Thoracic aorta (tissue), 2 donors: ENCODE results near the gene CD164L2. TPM values are rescaled to one million over a fixed set of nuclear protein-coding genes. Genes with fewer than 3 reads are reported as not detected.

Source experiments
- ATAC-seq: fragments of 150-250 bp; one replicate; pipeline ENCODE4 v1.8.0; 2017; ENCODE audit warnings: low read depth; ENCODE audit not compliant: insufficient number of reproducible peaks, low FRiP score
- DNase-seq: peaks from one replicate; pipeline ENCODE4 v3.0.0-alpha.2; 2020; ENCODE audit warnings: low spot score
- H3K27ac ChIP-seq, 2 donors: fragments of 200-600 bp; sonication (generic); 1 replicate in 1 of 2; 2 replicates in 1 of 2; pipeline ENCODE4 v1.5.1; 2016; ENCODE audit warnings: mild to moderate bottlenecking in 2 of 2, moderate library complexity in 2 of 2
- H3K27me3 ChIP-seq: fragments of 200-600 bp; sonication (generic); replicated peaks from 2 replicates; pipeline ENCODE4 v1.6.0; 2016; ENCODE audit warnings: mild to moderate bottlenecking; ENCODE audit not compliant: insufficient read depth
- H3K36me3 ChIP-seq: fragments of 200-600 bp; sonication (generic); one replicate; pipeline ENCODE4 v1.5.1; 2016
- H3K4me1 ChIP-seq, 2 donors: fragments of 200-600 bp; sonication (generic); 1 replicate in 1 of 2; 2 replicates in 1 of 2; pipeline versions ENCODE4 v1.5.1 to v1.6.0; 2016; ENCODE audit warnings: low read depth in 2 of 2, mild to moderate bottlenecking in 1 of 2; ENCODE audit not compliant: control insufficient read depth in 1 of 2
- H3K4me3 ChIP-seq: fragments of 200-600 bp; sonication (generic); 2 replicates; pipeline ENCODE4 v1.5.1; 2016; ENCODE audit warnings: mild to moderate bottlenecking
- H3K9me3 ChIP-seq: fragments of 200-600 bp; sonication (generic); 2 replicates; pipeline ENCODE4 v1.5.1; 2016
- total RNA-seq, 2 donors: library from RNA; depleted of rRNA; stranded (reverse); fragments of >200 nt; gene quantifications; one replicate each; pipeline versions ENCODE4 v1.1.0 to v1.2.3, GENCODE V29; 2016
- TF ChIP-seq, protein P1 (sequence below): fragments of 200-600 bp; sonication (generic); IDR thresholded peaks from one replicate; pipeline ENCODE4 v1.5.1; 2019; ENCODE audit warnings: antibody characterized with exemption

The CD164L2 gene
- total RNA-seq, 2 donors from 2014 or later, result not detected

DNA sequence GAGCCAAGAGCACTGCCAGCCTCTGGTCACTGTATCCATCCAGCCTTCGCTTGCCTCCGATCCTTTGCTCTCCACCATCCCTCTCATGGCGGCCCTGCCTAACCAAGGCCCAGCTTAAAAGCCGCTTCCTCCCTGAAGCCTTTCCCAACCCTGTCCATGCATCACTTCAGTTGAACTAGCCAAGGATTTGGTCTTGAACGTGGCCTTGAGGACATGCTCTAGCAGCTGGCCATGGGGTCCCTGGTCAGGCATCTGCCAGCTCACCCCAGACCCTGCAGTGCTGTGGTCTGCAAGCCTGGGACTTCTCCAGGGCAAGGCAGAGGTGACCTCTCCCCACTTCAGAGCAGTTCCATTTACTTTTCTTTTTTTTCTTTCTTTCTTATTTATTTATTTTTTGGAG, 46.4 kb downstream of the CD164L2 start:
- peaks cover 55% of the 10 kb centered on the region for H3K36me3 ChIP-seq
- no peak overlapping the region for H3K4me3 ChIP-seq
- H3K27ac ChIP-seq, result no peak overlapping the region
- H3K27me3 ChIP-seq, result no peaks in the 10 kb centered on the region
- H3K4me1 ChIP-seq, result no peaks in the 10 kb centered on the region
- TF ChIP-seq, protein P1, sequence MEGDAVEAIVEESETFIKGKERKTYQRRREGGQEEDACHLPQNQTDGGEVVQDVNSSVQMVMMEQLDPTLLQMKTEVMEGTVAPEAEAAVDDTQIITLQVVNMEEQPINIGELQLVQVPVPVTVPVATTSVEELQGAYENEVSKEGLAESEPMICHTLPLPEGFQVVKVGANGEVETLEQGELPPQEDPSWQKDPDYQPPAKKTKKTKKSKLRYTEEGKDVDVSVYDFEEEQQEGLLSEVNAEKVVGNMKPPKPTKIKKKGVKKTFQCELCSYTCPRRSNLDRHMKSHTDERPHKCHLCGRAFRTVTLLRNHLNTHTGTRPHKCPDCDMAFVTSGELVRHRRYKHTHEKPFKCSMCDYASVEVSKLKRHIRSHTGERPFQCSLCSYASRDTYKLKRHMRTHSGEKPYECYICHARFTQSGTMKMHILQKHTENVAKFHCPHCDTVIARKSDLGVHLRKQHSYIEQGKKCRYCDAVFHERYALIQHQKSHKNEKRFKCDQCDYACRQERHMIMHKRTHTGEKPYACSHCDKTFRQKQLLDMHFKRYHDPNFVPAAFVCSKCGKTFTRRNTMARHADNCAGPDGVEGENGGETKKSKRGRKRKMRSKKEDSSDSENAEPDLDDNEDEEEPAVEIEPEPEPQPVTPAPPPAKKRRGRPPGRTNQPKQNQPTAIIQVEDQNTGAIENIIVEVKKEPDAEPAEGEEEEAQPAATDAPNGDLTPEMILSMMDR, result no peak
- DNase-seq (no peak), ATAC-seq (no peak)
- H3K9me3 ChIP-seq, result no peaks in the 10 kb centered on the region

- DNase-seq (no peak), ATAC-seq (no peak)
- peaks cover 58% of the 10 kb centered on the region for H3K36me3 ChIP-seq
- no peaks in the 10 kb centered on the region for H3K9me3 ChIP-seq
- H3K4me3 ChIP-seq, result no peak overlapping the region
- TF ChIP-seq, protein P1, result no peak
- no peak overlapping the region for H3K27ac ChIP-seq
- H3K27me3 ChIP-seq, result no peaks in the 10 kb centered on the region
- no peaks in the 10 kb centered on the region for H3K4me1 ChIP-seq
These were observed 47.4 kb downstream of the CD164L2 start for GRCh38 chr1:27335506-27336422.

DNA sequence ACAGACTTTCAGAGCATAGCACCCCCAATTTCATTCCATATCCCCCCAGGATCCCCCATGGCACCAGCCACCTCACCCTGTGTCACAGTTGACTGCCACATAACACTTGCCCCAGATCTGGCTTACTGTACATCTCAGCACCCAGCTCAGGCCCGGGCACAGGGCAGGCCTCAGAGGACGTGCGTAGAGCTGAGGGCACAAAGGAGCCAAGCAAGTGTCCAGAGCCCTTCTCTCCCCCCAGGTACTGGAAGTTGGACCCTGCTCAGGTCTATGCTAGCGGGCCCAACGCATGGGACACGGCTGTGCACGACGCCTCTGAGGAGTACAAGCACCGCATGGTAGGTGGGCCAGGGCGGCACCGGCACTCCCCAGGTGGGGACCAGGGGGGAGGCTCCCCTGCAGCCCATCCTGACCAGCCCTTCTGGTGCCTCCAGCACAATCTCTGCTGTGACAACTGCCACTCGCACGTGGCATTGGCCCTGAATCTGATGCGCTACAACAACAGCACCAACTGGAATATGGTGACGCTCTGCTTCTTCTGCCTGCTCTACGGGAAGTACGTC, 49.3 kb downstream of the CD164L2 start:
- no peaks in the 10 kb centered on the region for H3K9me3 ChIP-seq
- DNase-seq (no peak), ATAC-seq (no peak)
- H3K4me3 ChIP-seq, result no peak overlapping the region
- H3K4me1 ChIP-seq, result no peaks in the 10 kb centered on the region
- TF ChIP-seq, protein P1, result no peak
- H3K27ac ChIP-seq, result no peak overlapping the region
- H3K27me3 ChIP-seq, result no peaks in the 10 kb centered on the region
- H3K36me3 ChIP-seq, result peaks cover 63% of the 10 kb centered on the region

GRCh38 chr1:27332536-27333281, 50.4 kb downstream of the CD164L2 start:
- no peaks in the 10 kb centered on the region for H3K9me3 ChIP-seq
- peaks cover 59% of the 10 kb centered on the region for H3K36me3 ChIP-seq
- no peaks in the 10 kb centered on the region for H3K27me3 ChIP-seq
- ATAC-seq (no peak), DNase-seq (no peak)
- TF ChIP-seq, protein P1, result peak; percentile 81
- H3K27ac ChIP-seq, result no peak overlapping the region
- H3K4me1 ChIP-seq, result no peaks in the 10 kb centered on the region
- H3K4me3 ChIP-seq, result no peak overlapping the region

- H3K36me3 ChIP-seq, result peaks cover 58% of the 10 kb centered on the region
- no peaks in the 10 kb centered on the region for H3K27me3 ChIP-seq
- DNase-seq (no peak), ATAC-seq (no peak)
- TF ChIP-seq, protein P1, result no peak
- no peak overlapping the region for H3K27ac ChIP-seq
- no peaks in the 10 kb centered on the region for H3K9me3 ChIP-seq
- H3K4me3 ChIP-seq, result no peak overlapping the region
- H3K4me1 ChIP-seq, result peaks cover under 1 to 1% of the 10 kb centered on the region in 2 donors
These were observed 51.2 kb downstream of the CD164L2 start for GRCh38 chr1:27331922-27332321.
